Stimulated activated CD8-positive, alpha-beta memory T cell treated with anti-CD3 and anti-CD28 coated beads, Interleukin-12 subunit alpha, Interleukin-12 subunit beta, amount 100 ng/mL, for 1 hour (primary cell): ENCODE results near the gene CYCS.
"Not testable (repeated sequence)": the region's sequence is repeated elsewhere in the genome, so short reads cannot be mapped to it uniquely, and the experiment has no call there.

Experiments
- DNase-seq: peaks from one replicate; pipeline ENCODE4 v3.0.0-alpha.2; 2020; ENCODE audit warnings: low read depth

Gene CYCS

DNA sequence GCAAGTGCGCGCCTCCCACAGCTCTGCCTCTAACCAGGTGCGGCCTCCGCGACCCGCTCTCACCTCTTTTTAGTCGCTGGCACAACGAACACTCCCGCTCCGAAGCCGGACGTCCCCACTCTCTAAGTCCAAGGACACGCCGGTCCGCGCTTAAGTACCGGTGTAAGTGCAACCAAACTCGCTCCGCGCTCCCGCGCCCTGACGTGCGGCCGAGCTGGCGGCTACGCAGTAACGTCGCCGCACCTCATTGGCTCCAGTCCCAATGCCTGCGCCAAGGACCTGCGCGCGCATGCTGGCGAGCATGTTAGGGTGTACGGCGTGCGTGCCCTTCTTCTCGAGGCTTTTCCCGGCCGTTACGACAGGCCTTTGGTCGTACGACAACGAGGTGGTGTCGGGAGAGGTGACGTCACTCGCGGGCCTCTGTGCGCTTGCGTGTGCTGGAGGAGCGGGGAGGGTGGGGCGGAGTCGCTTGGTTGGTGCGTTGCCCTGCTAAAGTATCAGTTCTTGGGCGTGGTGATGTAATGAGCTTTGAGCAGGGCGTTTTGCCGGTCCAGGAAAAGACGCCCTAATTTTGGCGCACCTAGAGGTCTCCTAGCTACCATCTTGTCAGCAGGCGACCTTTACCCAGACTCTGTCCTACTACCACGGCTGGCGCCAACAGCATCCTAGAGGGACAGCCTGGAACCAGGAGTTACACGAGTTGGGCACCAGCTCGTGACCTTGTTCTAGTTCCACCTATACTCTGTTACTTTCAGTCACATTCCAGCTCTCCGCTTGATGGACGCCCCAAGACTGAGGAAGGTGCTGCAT, at the start of gene CYCS:
TSS of gene CYCS (minus strand) at position 124 of the 810 bp plus-strand sequence. CDS start 1,141 bp downstream, outside the sequence.
- DNase-seq, result peak; percentile 100

DNA sequence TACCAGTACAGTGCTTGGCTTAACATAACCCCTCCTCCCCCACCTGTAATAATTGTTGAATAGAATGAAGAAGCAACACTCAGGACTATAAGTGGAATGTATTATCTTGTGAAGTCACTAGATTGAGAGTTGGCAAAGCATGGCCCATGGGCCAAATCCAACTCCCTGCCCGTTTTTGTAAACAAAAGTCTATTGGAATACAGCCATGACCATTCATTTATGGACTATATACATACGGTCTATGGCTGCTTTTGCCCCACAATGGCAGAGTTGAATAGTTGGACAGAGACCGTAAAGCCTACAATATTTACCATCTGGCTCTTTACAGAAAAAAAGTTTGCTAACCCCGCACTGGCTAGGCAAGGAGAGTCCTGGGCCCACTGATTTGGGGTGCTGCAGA, 48.1 kb upstream of the CYCS start:
- DNase-seq, result no peak

DNA sequence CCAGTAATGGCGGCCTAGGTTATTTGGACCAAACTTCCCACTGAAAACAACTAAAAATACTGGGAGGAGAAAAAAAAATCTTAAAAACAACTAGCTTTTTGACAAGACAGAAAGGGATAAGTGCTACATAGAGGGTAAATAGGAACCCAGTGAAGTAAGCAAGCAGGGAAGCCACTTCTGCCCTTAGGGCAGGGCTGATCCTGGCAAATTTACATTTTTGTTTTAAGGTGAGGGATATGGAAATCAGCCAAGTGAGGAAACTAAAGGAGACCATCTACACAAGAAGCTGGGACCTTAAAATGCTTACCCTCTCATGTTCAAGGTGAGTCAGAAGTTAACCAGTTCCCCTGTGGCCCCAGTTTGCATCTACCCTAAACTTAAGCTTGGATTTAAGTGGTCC, 46.5 kb upstream of the CYCS start:
- DNase-seq, result no peak

DNA sequence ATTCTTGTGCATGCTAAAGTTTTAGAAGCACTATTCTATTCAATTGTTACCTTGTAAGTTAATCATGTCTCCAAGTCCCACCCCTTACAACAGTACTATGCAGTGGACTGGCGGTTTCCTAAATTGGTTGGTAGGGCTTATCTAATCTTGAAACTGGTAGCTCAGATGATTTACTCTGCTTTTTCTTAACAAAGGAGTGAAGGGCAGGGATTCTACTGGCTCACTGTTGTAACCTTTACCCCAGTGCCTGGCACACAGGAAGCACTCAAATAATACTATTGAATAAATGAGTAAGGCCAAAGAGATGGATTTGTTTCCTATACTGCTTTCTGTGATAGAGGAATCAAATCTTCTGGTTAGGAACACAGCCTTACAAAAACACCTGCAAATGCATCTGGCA, 46.0 kb upstream of the CYCS start:
- DNase-seq, result no peak

DNA sequence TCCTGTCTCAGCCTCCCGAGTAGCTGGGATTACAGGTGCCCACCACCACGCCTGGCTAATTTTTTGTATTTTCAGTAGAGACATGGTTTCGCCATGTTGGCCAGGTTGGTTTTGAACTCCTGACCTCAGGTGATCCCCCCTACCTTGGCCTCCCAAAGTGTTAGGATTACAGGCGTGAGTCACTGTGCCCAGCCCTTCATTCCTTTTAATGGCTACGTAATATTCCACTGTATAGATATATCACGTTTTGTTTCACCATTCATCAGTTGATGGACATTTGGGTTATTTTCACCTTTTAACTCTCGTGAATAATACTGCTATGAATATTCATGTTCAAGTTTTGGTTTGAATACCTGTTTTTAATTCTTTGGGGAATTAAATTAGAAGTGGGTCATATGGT, 44.6 kb upstream of the CYCS start:
- no peak for DNase-seq

DNA sequence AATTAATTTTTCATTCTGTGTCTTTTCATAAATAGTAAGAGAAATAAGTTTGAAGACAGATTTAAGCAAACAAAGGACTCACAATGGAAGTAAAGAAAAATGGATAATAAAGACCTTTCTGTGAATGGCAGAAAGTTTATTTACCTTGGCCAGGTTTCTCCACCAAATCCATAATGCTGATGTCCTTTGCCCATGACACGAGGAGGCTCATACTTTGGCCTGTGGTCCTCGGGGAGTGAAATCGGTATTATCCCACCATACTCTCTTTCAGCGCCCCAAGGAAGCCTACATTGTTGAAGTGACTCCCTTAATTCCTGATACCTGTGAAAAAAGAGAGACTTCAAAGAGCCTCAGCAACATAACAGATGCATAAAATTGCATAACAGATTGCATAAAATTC, 43.1 kb upstream of the CYCS start:
- no peak for DNase-seq

DNA sequence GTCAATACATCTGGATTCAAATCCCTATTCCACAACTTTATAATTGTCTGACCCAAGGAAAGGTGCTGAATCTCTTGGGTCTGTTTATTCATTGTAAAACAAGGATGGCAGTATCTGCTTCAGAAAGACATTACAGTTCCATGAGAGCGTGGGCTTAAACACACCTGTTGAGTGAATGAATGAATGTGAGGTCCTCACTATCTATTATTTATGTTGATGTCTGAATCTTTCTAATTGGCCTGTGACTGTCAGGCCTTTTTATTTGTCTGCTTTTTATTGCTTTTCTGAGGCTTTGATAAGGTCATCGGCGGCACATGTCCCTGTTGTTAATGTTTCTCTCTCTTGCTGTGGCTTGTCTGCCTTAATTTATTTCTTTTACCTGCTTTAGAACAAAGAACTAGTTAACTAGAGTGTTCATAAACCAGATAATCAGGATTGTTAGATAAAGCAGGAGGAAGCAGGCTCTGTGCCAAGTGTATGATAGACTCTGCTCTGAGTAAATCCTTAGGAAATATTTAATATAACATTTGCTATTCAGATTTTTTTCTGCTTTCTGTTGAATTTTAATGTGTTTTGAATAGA, 42.3 kb upstream of the CYCS start:
- no peak for DNase-seq

DNA sequence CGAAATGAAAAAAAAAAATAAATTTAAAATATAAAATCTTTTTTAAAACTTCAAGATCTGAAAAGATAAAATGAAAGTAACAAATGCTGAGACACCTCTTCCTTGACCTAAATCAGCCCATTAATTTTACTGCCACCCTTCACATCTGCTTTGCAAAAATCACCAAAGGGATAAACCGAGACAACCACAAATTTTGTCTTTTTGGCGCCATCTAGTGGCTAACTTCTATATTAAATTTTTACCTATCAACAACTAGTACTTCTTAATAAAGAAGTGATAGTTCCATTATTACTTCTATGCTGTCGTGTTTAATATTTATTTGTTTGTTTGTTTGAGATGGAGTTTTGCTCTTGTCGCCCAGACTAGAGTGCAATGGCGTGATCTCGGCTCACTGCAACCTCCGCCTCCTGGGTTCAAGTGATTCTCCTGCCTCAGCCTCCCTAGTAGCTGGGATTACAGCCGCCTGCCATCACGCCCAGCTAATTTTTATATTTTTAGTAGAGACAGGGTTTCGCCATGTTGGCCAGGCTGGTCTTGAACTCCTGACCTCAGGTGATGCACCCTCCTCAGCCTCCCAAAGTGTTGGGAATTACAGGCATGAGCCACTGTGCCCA, 35.0 kb upstream of the CYCS start:
- not testable (repeated sequence) for DNase-seq

DNA sequence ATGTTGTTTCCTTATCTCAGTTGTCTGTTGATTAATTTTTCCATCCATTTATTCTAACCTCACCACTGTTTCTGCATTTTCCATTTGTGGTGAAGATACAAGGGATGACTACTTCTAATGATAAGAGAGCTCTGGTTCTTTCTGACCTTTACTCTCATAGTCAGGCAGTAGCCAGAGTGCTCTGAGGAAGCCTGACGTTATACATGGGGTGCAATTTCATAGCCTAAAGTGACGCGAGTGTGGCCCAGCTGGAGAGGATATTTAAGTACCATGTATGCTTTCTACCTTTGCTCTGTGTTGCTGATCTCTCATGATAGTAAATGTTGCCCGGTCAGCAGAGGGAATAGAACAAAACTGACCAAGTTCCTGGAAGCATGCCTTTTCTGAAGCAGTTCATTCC, 33.9 kb upstream of the CYCS start:
- DNase-seq, result no peak

DNA sequence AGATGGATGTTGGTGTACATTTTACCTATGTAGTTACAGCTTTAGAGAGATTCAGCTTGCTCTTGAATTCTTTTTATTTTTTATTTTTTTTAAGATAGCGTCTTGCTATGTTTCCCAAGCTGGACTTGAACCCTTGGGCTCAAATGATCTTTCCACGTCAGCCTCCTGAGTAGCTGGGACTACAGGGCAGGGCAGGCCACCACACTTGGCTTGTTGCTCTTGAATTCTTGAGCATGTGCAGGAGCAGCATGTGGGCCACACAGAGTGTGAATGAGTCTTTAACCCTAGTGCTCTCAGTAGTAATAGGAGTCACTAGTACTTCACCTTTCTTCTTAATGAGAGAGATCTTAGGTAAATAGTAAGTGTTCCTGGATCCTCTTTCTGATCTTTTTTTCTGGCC, 26.7 kb upstream of the CYCS start:
- DNase-seq, result no peak

DNA sequence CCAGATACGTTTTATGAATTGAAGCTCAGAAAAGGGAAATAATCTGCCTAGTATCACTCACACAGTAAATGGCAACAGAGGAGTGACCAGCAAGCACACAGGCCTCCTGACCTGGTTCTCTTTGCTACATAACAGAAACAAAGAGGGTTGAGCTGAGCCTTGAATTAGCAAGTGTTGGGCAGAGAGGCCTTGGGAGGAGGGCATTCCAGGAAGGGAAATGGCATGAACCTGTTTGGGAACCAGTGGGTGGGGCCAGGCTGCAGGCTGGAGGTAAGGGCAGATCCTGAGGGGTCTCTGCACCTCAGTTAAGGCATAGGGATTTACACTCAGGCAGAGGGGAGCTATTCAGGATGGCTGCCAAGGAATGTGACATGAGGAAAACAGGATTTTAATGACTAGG, 24.8 kb upstream of the CYCS start:
- no peak for DNase-seq

DNA sequence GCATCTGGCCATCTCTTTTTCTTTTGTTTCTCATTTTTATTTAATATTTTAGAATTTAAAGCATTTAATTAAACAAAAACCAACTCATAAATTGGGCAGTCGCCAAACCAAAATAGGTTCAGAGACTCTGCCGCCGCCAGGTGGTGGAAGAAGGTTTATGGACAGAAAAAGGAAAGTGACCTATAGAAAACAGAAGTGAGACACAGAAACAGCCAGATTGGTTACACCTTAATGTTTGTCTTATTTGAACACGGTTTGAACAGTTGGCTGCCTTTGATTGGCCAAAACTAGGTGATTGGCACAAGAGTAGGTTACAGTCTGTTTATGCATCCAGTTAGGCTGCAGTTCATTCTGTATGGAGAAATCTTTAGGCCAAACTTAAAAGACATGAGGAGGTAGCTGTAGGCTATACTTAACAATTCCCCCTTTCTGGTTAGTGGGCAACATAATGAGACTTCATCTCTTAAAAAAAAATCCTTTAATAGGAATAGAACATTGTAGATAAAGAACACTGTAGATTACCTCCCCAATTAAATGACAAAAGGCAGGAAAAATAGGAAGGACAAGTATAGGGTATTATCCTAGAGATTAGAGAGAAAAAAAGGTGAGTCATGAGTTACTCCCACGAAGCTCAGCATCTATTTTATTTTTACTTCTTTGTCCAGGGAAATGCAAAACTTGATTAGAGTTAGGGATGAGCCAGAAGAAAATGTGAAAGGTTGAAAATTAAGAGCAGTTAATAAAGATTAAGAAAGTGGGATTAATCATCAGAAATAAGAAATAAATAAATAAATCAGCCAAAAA, 23.9 kb upstream of the CYCS start:
- DNase-seq, result no peak

DNA sequence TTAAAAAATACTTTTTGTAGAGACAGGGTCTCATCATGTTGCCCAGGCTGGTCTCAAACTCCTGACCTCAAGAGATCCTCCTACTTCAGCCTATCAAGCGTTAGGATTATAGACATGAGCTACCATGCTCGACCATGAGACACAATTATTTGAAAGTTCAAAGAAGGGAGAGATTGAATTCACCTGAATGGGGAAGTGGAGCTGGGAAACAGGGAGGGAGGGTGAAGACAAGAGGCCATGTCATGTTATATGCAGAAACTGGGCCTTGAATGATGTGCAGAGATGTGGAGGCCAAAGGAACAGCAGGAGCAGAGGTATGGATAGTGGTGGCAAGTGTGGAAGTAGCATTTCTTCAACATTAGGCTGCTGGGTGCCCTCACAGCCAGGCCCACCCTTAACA, 18.7 kb upstream of the CYCS start:
- no peak for DNase-seq

DNA sequence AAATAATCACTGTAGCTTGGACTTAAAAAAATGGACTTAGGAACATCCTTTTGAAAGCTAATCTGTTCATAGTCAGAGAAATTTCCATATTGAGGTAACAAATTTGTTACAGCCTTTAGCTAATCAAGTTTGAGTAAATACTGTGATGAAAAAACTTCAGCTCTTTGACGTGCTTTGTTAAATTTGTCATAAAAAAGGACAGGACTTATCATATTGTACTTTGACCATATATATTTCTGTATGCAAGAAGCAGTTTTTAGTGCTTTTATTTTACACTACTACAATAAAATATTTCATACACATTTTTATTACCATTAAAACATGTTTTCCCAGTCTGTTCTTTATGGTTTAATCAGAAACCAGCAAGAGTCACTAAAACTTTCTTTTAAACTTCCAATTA, 14.5 kb upstream of the CYCS start:
- no peak for DNase-seq

DNA sequence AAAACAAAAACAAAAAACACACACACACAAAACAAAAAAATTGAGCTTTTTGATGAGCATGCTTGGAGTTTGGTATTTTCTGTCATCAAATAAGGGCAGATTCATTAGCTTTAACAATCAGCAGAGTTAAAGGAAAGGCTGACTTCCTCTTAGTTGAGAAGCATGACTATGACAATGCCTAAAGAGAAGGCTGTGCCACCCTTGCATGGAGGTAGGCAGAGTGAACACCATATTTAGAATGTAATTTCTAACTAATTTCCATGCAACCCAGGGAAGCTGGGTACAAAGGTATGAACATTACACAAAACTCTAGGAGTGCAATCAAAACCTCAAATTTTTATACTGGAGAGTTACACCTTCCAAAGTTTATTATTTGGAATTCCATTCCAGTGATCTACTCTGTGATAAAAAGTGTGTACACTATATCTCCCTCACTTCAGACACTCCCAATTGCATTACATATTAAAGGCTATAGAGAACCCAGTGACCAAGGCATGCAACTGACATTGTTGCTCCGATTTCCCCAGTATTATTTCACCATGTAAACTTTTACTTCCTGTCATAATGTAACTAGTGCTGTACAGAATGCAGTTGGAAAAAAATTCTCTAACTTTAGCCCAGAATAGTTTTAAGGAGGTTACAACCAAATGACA, 9.4 kb upstream of the CYCS start:
- no peak for DNase-seq

DNA sequence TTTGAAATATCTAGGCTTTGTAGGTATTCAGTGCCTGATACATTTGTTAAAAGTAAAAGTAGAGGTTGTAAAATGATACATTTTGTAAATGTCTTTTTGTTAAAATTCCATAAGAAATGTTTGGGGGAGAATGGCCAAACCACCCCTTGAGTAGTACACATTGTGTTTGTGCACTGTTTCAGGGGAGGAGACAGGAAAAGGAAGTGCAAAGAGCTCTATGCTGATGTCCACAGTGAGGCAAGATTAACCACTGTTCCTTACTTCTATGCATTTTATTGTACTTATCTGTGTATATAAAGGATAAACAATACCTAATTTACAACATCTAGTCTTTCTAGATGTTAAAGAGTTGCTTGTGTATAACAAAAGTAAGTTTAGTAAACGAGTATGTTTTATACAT, 7.4 kb upstream of the CYCS start:
- no peak for DNase-seq

DNA sequence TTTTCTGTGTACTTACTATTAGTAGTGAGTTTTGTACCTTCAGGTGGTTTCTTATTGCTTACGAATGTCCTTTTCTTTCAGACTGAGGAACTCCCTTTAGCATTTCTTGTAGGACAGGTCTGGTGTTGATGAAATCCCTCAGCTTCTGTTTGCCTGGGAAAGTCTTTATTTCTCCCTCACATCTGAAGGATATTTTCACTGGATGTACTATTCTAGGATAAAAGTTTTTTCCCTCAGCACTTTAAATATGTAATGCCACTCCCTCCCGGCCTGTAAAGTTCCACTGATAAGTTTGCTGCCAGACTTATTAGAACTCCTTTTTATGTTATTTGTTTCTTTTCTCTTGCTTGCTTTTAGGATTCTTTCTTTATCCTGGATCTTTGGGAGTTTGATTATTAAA, 1.7 kb upstream of the CYCS start:
- no peak for DNase-seq

DNA sequence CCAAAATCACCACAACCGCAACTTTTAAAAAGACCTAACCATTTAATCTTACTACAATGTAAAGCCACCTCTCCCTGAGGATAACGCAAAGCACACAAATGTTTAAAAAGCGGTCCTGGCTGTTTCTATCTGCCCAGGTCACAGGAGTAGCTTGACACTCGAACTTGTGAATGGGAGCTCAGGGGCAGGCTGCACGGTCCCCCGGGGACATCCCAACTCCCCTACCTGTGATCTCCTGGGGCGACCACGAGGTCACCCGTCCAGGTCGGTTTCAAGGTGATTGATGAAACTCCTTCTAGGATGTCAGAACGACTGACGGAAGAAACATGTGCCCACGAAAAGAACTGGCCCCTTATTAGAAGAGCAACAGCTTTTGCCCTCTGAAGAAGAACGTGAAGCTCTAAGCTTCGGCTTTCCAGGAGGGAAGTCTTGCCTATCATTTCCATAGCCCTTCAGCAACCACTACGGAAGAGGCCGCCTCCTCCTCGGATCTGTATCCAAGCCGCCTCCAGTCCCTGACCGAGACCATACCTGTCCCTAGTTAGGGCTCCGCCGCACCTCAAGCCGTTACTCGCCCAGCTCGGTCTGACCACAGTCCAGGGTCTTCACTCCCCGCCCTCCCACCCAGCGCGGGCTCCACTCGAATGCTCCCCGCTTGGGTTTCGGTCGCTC, 459 bp downstream of the CYCS start:
- DNase-seq, result no peak

DNA sequence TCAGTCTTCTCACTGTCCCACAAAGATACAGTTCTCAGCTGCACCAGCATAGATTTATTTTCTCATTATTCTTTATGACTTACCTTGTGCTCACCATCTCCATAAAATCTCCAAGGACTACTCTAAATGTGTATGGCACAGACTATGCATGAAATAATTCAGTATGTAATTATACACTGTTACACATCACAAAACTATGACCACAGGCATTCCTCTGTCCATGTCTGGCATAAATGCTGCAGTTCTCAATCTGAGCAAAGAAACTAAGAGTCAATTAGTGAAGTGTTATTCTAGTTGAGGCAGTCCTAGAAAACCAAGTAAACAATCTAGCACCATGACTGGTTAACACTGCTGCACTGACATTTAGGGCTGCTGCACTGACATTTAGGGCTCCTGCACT, 2.7 kb downstream of the CYCS start:
- DNase-seq, result no peak

DNA sequence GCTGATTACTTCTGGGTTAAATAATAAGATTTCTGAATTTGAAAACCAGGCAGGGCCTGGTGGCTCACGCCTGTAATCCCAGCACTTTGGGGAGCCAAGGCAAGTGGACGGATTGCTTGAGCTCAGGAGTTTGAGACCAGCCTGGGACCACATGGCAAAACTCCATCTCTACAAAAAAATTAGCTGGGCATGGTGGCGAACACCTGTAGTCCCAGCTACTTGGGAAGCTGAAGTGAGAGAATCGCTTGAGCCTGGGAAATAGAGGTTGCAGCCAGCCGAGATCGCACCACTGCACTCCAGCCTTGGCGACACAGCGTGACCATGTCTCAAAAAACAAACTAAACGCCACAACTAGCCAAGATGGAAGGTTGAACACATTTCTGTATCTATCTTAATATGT, 3.5 kb downstream of the CYCS start:
- DNase-seq, result no peak

DNA sequence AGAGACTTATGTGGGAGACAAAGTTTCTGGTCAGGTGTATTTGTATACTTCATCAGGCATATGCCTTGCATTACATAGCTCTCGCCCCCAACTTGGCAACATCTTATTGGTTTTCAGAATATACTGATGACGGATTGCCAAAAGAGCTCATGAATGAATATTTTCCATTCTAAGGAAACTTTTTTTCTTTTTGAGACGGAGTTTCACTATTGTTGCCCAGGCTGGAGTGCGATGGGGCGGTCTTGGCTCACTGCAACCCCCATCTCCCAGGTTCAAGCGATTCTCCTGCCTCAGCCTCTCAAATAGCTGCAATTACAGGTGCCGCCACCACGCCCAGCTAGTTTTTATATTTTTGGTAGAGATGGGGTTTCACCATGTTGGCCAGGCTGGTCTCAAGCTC, 6.0 kb downstream of the CYCS start:
- DNase-seq, result no peak
